Keratinocyte (primary cell): Measurements from ENCODE around the gene EIF3D. TPM values are rescaled to one million over a fixed set of nuclear protein-coding genes. Genes with fewer than 3 reads are reported as not detected.

Source experiments
- DNase-seq: peaks from one replicate; pipeline ENCODE4 v3.0.0-alpha.2; 2011; ENCODE audit warnings: low read depth, missing footprints, low spot score
- FAIRE-seq: peaks from 2 replicates; lab custom pipeline; 2011; peaks lifted over from hg19 to GRCh38; lab: Jason Lieb, UNC
- H2AFZ ChIP-seq: 2 replicates; pipeline ENCODE4 v1.6.0; 2012; ENCODE audit warnings: low read length, control low read depth, inconsistent platforms; ENCODE audit not compliant: control insufficient read depth
- H3K27ac ChIP-seq: 2 replicates; pipeline ENCODE4 v1.5.1; 2011; ENCODE audit warnings: low read length; ENCODE audit not compliant: control insufficient read depth, insufficient read depth
- H3K27me3 ChIP-seq: 3 replicates; pipeline ENCODE4 v1.6.0; 2011; ENCODE audit warnings: low read length; ENCODE audit not compliant: control insufficient read depth, insufficient read depth; ENCODE audit errors: extremely low read depth
- H3K36me3 ChIP-seq, 2 experiments: 2 replicates in 1 of 2; 3 replicates in 1 of 2; pipeline ENCODE4 v1.5.1; 2011; ENCODE audit warnings: low read length in 2 of 2, mild to moderate bottlenecking in 1 of 2; ENCODE audit not compliant: control insufficient read depth in 2 of 2, insufficient read depth in 2 of 2; ENCODE audit errors: extremely low read depth in 1 of 2
- H3K4me1 ChIP-seq: 3 replicates; pipeline ENCODE4 v1.5.1; 2011; ENCODE audit warnings: low read length; ENCODE audit not compliant: control insufficient read depth, insufficient read depth; ENCODE audit errors: extremely low read depth
- H3K4me2 ChIP-seq: 3 replicates; pipeline ENCODE4 v1.6.0; 2011; ENCODE audit warnings: low read depth, low read length; ENCODE audit not compliant: control insufficient read depth, insufficient read depth; ENCODE audit errors: extremely low read depth
- H3K4me3 ChIP-seq, 3 experiments: fragments of 200-600 bp in 1 of 3; sonication (generic) in 1 of 3; 2 replicates in 2 of 3; 3 replicates in 1 of 3; pipeline ENCODE4 v1.5.1; 2011 to 2016; ENCODE audit warnings: low read length in 3 of 3, mild to moderate bottlenecking in 3 of 3, control low read depth in 2 of 3, inconsistent platforms in 1 of 3, low read depth in 1 of 3, mixed read lengths in 1 of 3, mixed run types in 1 of 3, moderate library complexity in 1 of 3; ENCODE audit not compliant: control insufficient read depth in 2 of 3, insufficient read depth in 2 of 3; ENCODE audit errors: extremely low read depth in 1 of 3
- H3K79me2 ChIP-seq: 2 replicates; pipeline ENCODE4 v1.6.0; 2012; ENCODE audit warnings: low read length; ENCODE audit not compliant: control insufficient read depth, insufficient read depth
- H3K9ac ChIP-seq: 3 replicates; pipeline ENCODE4 v1.6.0; 2011; ENCODE audit warnings: low read length; ENCODE audit not compliant: control insufficient read depth, insufficient read depth; ENCODE audit errors: extremely low read depth
- H3K9me1 ChIP-seq: 3 replicates; pipeline ENCODE4 v1.6.0; 2011; ENCODE audit warnings: low read length; ENCODE audit not compliant: control insufficient read depth, insufficient read depth; ENCODE audit errors: extremely low read depth
- H3K9me3 ChIP-seq: 2 replicates; pipeline ENCODE4 v1.5.1; 2012; ENCODE audit warnings: low read depth, low read length; ENCODE audit not compliant: control insufficient read depth
- H4K20me1 ChIP-seq: 3 replicates; pipeline ENCODE4 v1.6.0; 2011; ENCODE audit warnings: low read length; ENCODE audit not compliant: control insufficient read depth, insufficient read depth; ENCODE audit errors: extremely low read depth
- CTCF ChIP-seq, 3 experiments: IDR thresholded peaks in 1 of 3; conservative IDR thresholded peaks in 1 of 3; optimal IDR thresholded peaks in 1 of 3; 2 replicates in 2 of 3; 3 replicates in 1 of 3; pipeline versions ENCODE3 to v1.5.1; 2011; ENCODE audit warnings: low read length in 3 of 3, mild to moderate bottlenecking in 3 of 3, moderate library complexity in 2 of 3, control low read depth in 1 of 3, inconsistent platforms in 1 of 3; ENCODE audit not compliant: insufficient read depth in 2 of 3; ENCODE audit errors: extremely low read depth in 1 of 3
- EZH2 ChIP-seq: IDR thresholded peaks from one replicate; pipeline ENCODE4 v1.6.1; 2012; ENCODE audit warnings: inconsistent platforms, mild to moderate bottlenecking, low read length, moderate library complexity
- dilution Hi-C: fragments of 300-500 bp; cut with MboI; formaldehyde crosslinking; loops from one replicate; pipeline ENCODE4 v1.7.0; 2020; ENCODE audit warnings: low sequenced_read_pairs; ENCODE audit not compliant: extremely low pct_ligation_motif_present
- polyA plus RNA-seq, 5 experiments: library from polyadenylated mRNA; depleted of rRNA in 3 of 5; stranded (reverse) in 3 of 5; stranded (forward) in 1 of 5; unstranded in 1 of 5; fragments of >200 nt; gene quantifications; 1 replicate in 1 of 5; 2 replicates in 3 of 5; 3 replicates in 1 of 5; pipeline versions ENCODE4 v1.2.1 to v1.2.3, GENCODE V29; 2011 to 2012; ENCODE audit warnings: missing spikeins in 2 of 5, low read depth in 1 of 5, low replicate concordance in 1 of 5

The EIF3D gene
- polyA plus RNA-seq, 1 donor (not counting 4 experiments of a cell fraction or from before 2014, with no cell fraction given) = 408 TPM

- dilution Hi-C loops = no loop called here
- H3K4me3 ChIP-seq = no peak overlapping the region
- H4K20me1 ChIP-seq = no peaks in the 10 kb centered on the region
- peaks cover 75% of the 10 kb centered on the region for H3K4me1 ChIP-seq
- H3K4me2 ChIP-seq = no peak overlapping the region
- peaks cover 2% of the 10 kb centered on the region for H3K9me1 ChIP-seq
- DNase-seq (no peak), FAIRE-seq (no peak)
- H3K27me3 ChIP-seq = no peaks in the 10 kb centered on the region
- H3K27ac ChIP-seq = no peak overlapping the region
- peaks cover 4 to 13% of the 10 kb centered on the region in 2 experiments for H3K36me3 ChIP-seq
- H3K79me2 ChIP-seq = peaks cover 20% of the 10 kb centered on the region
- no peak overlapping the region for H3K9ac ChIP-seq
- TF ChIP-seq EZH2 = no peak
- no peak for TF ChIP-seq CTCF (optimal IDR thresholded peaks at IDR 0.05 in 1 of 3, IDR thresholded peaks at IDR 0.05 in 1 of 3, conservative IDR thresholded peaks at IDR 0.05 in 1 of 3; ENCODE audit: extremely low read depth in 1 of 3, insufficient read depth in 2 of 3, low read length in 3 of 3)
- no peak overlapping the region for H2AFZ ChIP-seq
- no peaks in the 10 kb centered on the region for H3K9me3 ChIP-seq
These were observed 59.8 kb downstream of the EIF3D start for GRCh38 chr22:36469094-36469710.

DNA sequence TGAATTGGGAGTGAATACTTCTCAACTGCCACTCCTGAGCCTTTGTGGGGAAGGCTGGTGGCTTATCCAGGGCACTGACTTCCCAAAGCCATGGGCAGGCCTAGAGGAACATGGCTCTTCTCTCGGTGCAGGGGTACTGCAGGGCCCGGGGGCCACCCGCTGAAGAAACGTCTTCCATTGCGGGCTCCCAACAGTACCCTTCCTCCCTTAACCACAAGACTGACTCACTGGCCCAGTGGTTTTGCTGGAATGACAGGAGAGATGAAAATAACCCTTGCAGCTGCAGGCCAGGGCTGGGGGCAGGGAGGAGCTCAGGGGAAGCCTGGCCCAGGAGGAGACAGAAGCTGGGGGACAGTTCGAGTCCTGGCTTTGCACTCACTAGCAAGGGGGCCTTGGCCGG lies 61.0 kb downstream of the EIF3D start:
- Histone ChIP-seq H4K20me1 (no peaks in the 10 kb centered on the region), H3K9ac (peak overlapping the region; percentile 53), H3K36me3 (peaks cover 2 to 13% of the 10 kb centered on the region in 2 experiments), H3K79me2 (peaks cover 20% of the 10 kb centered on the region), H3K4me3 (peak overlapping the region in 2 of 3 experiments; percentile 3 to 34), H3K27ac (peak overlapping the region; percentile 73), H3K4me2 (peak overlapping the region; percentile 79), H3K27me3 (no peaks in the 10 kb centered on the region), H2AFZ (no peak overlapping the region), H3K4me1 (peaks cover 75% of the 10 kb centered on the region), H3K9me3 (no peaks in the 10 kb centered on the region), H3K9me1 (peaks cover 2% of the 10 kb centered on the region)
- FAIRE-seq (peak; percentile 85), DNase-seq (no peak)
- TF ChIP-seq CTCF (optimal IDR thresholded peaks at IDR 0.05 in 1 of 3, IDR thresholded peaks at IDR 0.05 in 1 of 3, conservative IDR thresholded peaks at IDR 0.05 in 1 of 3; ENCODE audit: extremely low read depth in 1 of 3, insufficient read depth in 2 of 3, low read length in 3 of 3) (no peak), EZH2 (no peak)
- dilution Hi-C loops = no loop called here
